Liver (tissue), 3 donors: ENCODE data around the gene IFIT3.

Experiments used
- TAF1 ChIP-seq: conservative IDR thresholded peaks from 2 replicates; pipeline ENCODE4 v1.6.1; 2016; ENCODE audit warnings: antibody characterized with exemption, mild to moderate bottlenecking
- TF ChIP-seq, protein P1 (sequence below): fragments of 150-350 bp; IDR thresholded peaks from 2 replicates; pipeline ENCODE4 v1.5.1; 2017; ENCODE audit warnings: improper control_type of control experiment, low read depth, low read length; ENCODE audit not compliant: missing input control
- donor health status: healthy.
- donor health status: healthy.

DNA sequence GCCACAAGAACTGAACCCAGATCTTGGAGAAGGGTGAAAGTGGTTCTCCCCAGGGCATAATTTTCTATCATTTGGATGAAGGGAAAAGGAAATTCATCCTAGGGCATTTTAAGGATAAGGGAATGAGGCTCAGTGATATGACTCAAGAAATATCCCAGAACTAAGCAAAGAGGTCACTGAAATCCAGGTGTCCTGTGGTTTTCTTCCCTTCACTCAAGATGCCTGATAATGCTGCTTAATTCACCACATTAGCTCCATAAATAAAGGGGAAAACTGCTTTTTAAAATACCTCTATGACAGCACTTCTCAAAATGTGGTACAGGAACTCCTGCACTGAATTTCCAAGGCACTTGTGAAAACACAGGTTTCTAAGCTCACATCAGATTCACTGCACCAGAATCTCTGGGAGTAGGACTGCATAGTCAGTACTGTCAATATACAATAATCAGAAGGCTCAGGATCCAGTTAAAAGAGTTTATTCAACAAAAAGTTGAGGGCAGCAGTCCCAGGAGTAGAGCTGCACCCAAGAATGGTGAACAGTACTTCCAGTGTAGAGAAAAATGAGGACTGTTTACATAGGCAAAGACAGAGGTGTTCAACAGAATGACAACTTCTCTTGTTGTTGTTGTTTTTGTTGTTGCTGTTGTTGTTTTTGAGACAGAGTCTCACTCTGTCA, 2.9 kb downstream of the IFIT3 start:
- TF ChIP-seq TAF1: no peak
- TF ChIP-seq, protein P1, sequence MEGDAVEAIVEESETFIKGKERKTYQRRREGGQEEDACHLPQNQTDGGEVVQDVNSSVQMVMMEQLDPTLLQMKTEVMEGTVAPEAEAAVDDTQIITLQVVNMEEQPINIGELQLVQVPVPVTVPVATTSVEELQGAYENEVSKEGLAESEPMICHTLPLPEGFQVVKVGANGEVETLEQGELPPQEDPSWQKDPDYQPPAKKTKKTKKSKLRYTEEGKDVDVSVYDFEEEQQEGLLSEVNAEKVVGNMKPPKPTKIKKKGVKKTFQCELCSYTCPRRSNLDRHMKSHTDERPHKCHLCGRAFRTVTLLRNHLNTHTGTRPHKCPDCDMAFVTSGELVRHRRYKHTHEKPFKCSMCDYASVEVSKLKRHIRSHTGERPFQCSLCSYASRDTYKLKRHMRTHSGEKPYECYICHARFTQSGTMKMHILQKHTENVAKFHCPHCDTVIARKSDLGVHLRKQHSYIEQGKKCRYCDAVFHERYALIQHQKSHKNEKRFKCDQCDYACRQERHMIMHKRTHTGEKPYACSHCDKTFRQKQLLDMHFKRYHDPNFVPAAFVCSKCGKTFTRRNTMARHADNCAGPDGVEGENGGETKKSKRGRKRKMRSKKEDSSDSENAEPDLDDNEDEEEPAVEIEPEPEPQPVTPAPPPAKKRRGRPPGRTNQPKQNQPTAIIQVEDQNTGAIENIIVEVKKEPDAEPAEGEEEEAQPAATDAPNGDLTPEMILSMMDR: no peak
